H54 (cell line): ENCODE data around the gene TMEM164.
"Not testable (repeated sequence)": the region's sequence is repeated elsewhere in the genome, so short reads cannot be mapped to it uniquely, and the experiment has no call there.

Experiments used
- DNase-seq: peaks from one replicate; pipeline ENCODE4 v3.0.0; 2011; ENCODE audit warnings: low spot score, mixed read lengths; ENCODE audit not compliant: insufficient read length
- FAIRE-seq: peaks from 3 replicates; lab custom pipeline; 2011; peaks lifted over from hg19 to GRCh38; lab: Jason Lieb, UNC
- POLR2A ChIP-seq: IDR thresholded peaks from 2 replicates; pipeline ENCODE4 v1.6.1; 2011; ENCODE audit warnings: low read depth, mild to moderate bottlenecking, low read length

TMEM164 gene

DNA sequence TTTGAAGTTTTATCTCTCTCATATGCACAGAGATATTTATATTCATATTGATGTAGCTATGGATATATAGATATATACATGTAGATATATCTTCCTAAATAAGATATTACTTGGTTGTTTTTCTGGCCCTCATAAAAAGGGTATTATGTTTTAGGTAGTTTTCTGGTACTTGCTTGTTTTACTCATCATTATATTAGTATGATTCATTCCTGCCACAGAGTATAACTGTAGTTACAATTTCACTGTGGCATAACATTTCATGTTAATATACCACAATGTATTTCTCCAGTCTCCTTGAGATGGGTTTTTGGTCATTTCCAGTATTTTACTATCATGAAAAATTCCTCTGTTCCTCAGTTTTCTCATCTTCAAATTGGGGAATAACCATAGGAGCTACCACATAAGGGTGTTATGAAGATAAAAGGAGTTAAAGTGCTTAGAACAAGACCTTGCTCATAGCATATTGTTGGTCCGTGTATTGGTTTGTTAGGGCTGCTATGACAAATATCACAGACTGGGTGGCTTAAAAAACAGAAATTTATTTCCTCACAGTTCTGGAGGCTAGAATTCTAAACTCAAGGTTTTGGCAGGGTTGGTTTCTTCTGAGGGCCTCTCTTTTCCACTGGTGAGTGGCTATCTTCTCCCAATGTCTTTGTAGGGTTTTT, 129.7 kb downstream of the TMEM164 start:
- TF ChIP-seq POLR2A, result no peak
- DNase-seq (no peak), FAIRE-seq (no peak)

DNA sequence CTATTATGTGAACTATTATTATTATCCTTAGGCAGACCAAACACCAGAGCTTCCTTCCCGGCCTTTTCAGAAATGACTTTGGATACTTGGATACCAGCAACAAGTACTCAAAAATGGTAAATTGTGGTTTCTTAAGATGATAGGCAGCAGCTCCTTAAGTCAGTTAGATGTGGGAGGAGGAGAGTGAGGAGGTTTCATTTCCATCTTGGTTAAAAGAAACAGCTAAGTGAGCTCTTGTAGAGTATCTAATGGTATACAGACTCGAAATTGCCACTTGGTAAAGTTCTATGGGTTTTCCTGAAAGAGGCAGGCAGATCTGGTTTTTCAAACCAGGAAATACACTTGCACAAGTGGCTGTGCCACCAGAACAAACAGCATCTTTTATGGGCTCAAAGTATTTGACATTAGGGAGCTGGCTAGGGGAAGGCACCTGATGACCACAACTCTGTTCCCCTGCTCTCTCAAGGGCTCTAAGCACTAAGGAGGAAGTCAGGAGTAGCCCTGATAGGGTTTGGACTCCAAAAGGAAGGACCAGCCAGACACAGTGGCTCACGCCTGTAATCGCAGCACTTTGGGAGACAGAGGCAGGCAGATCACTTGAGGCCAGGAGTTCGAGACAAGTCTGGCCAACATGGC, 130.9 kb downstream of the TMEM164 start:
- DNase-seq (no peak), FAIRE-seq (no peak)
- no peak for TF ChIP-seq POLR2A

- no peak for TF ChIP-seq POLR2A
- DNase-seq, result no peak
- no peak for FAIRE-seq
Measured at GRCh38 chrX:110135618-110136017, 132.7 kb downstream of the TMEM164 start.

DNA sequence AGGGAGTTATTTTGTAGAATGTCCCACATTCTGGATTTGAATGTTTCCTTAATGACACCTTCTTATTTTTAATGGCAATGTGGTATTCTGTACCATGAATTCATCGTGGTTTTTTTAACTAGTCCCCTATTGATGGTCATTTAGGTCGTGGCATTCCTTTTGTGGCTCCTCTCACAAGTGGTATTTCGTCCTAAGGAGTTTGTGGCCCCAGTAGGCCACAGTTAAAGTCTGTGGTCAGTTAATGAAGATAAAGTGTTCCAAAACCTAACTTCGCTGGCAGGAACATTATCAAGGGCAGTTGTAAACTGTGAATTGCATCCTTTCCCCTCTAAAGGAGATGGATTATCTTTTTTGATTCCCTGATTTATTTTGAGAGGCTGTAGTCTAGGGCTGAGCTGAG, 133.2 kb downstream of the TMEM164 start:
- TF ChIP-seq POLR2A, result no peak
- DNase-seq (no peak), FAIRE-seq (no peak)

- FAIRE-seq, result no peak
- no peak for DNase-seq
- no peak for TF ChIP-seq POLR2A
Measured at GRCh38 chrX:110138557-110138956, 135.6 kb downstream of the TMEM164 start.

DNA sequence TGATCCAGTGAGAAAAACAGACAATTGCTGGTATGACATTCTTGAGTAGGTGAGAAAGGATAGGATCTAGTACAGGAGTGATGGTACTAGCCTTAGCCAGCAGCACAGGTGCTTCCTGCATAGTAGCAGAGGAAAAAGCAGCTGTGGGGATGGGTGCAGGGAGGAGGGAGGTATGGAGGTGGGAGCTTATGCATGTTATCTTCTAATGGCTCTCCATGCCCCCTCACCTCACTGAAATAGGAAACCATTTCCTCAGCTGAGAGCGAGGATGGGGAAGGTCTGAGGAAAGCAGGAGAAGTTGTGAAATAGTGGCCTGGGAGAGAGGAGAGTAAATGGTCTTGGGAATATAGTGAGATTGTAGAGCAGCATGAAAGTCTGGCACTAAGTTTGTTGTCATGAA, 136.3 kb downstream of the TMEM164 start:
- no peak for TF ChIP-seq POLR2A
- FAIRE-seq (no peak), DNase-seq (no peak)

GRCh38 chrX:110142096-110142495, 139.2 kb downstream of the TMEM164 start:
- no peak for TF ChIP-seq POLR2A
- FAIRE-seq, result no peak
- DNase-seq, result no peak

DNA sequence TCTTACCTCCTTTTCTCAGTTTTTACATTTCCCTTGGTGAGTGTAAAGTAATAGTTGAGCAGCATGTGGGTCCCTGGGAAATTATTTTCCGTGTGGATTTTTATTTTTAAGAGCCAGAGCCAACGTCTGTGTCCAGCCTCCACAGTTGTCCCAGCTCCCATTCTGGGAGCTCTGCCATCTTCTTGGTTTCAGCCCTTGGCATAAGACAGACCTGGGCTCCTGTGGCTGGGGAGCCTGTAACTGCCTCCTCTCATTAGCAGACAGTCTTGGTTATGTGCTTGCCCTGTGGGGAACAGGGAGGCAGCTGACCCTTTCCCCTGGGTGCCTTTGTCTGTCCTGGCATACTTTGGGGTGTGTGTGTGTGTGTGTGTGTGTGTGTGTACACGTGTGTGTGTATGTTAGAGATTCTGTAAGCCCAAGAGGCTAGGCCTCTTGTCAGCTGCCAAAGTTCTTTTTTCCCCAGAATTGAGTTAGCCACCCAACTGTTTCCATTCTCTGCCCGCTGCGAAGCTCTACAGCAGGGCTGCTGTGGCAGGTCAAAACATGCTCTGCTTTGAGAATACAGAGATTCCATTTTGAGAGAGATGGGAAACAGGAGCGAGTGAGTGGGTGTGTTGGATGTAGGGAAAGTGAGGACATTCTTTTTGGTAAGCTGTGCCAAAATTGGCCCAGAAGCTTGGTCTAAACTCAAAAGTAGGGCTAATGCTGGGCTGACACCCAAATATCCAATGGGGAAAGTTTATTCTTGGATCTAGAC, 140.7 kb downstream of the TMEM164 start:
- TF ChIP-seq POLR2A, result no peak
- no peak for FAIRE-seq
- no peak for DNase-seq

DNA sequence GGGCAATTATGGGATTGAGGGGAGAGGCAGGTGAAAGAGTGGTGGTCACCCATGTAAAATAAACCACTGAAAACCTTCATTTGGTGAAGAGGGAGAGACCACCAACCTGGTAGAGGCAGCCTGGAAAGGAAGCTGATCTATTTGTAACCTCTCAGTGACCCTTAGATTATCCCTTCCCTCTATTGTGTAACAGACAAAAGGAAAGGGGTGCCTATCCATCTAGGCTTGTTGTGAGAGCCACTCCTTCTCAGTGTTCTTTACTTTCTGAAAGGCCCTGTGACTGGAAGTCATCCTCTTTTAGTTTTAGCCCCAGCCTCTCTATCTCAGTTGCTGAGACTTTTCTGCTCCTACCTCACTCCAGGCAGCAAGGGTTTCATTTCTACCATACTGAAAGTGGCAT, 142.4 kb downstream of the TMEM164 start:
- no peak for TF ChIP-seq POLR2A
- no peak for FAIRE-seq
- DNase-seq, result no peak

GRCh38 chrX:110145854-110146253, 142.9 kb downstream of the TMEM164 start:
- TF ChIP-seq POLR2A, result no peak
- no peak for DNase-seq
- FAIRE-seq, result peak; percentile 23

DNA sequence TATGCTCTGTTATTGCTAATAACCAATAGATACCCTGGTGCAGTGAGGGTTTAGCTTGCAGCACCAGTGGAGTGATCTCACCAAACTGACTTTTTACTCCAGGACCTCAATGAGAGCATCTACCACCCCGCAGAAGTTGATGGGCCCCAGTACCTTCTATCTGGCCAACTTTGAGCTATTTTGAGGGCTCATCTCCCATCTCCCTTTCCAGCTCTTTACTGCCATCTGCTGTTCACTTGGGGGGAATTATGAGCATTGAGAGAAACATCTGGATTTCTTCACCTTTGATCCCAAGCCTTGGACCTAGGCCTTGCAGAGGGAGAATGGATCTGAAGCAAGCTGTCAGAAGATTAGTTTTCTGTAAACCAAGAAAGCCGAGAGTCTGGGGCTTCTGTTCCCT, 143.6 kb downstream of the TMEM164 start:
- peak; percentile 48 for FAIRE-seq
- no peak for TF ChIP-seq POLR2A
- no peak for DNase-seq

DNA sequence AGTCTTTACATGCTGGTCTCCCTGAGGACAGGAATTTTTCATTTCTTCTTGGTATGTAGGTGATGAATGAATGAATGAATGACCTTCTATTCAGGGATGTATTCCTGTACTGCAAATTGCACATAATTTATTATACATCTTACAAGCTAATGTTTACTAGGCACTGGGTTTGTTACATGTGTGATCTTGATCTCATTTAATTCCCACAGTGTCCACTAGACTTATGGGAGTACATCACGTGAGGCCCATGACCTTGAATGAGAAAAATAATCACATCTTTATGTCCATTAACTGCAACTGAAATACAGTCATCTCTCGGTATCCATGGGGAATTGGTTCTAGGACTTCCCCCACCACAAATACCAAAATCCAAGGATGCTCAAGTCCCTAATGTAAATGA, 150.3 kb downstream of the TMEM164 start:
- DNase-seq, result no peak
- no peak for TF ChIP-seq POLR2A
- no peak for FAIRE-seq

GRCh38 chrX:110153896-110154295, 151.0 kb downstream of the TMEM164 start:
- FAIRE-seq (no peak), DNase-seq (no peak)
- no peak for TF ChIP-seq POLR2A

DNA sequence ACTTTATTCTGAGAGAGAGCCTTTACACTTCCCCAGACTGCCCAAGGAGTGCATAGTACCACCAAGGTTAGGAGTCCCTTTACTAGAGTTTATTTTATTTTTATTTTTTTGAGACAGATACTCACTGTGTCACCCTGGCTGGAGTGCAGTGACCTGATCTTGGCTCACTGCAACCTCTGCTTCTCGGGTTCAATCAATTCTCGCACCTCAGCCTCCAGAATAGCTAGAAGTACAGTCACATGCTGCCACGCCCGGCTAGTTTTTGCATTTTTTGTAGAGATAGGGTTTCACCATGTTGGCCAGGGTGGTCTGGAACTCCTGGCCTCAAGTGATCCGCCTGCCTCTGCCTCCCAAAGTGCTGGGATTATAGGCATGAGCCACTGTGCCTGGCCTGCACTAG, 151.4 kb downstream of the TMEM164 start:
- FAIRE-seq, DNase-seq: not testable (repeated sequence)

DNA sequence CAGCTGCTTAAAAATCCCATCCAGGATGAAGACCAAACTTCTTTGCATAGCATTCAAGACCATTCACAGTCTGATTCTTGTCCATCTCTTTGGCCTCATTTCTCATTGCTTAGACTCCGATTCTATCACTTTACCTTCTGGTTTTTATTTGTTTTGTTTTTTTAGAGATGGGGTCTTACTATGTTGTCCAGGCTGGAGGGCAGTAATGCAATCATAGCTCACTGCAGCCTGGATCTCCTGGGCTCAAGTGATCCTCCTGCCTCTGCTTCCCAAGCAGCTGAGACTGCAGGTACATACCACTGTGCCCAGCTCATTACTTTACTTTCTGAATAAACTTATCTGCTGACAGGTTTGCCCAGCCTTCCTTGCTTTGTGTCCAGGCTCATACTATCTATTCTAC, 152.8 kb downstream of the TMEM164 start:
- FAIRE-seq, result no peak
- TF ChIP-seq POLR2A, result no peak
- no peak for DNase-seq
